Fibroblast of peridontal ligament (primary cell): ENCODE results near the gene OSBPL5.
"Not testable (repeated sequence)": the region's sequence is repeated elsewhere in the genome, so short reads cannot be mapped to it uniquely, and the experiment has no call there.

ENCODE experiments used
- DNase-seq: peaks from one replicate; pipeline ENCODE4 v3.0.0-alpha.2; 2010; ENCODE audit errors: extremely low read depth

The OSBPL5 gene

DNA sequence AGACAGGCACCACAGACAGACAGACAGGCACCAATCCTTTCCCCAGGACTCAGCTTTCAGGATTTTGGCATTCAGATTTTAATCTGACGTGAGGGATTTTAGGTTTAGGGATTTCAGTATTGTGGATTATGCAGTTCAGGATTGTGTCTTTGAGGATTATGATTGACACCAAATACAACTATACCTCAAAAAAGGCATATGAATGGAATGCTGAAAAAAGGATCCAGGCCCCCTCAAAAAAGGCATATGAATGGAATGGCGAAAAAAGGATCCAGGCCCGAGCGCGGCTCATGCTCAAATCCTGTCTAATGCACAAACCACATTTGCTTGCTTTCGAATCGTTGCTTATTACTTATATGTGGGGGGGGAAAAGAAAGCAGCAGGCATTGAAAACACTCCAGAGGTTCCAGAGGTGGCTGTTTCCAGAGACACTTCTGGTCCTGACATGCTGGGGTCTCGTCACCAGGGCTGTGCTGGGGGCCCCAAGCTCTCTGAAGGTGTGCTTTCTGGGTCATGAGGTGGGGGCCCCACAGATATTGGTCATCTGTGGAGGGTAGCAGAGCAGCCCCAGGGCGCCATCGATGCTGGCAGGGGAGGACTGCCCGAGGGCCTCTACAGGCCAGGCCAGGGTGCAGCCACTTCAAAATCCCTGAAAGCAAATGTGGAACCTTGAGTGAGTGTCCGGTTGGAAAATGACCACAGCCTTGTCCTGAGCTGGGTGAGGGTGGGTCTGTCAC is 16.8 kb upstream of the OSBPL5 start:
- DNase-seq: no peak

DNA sequence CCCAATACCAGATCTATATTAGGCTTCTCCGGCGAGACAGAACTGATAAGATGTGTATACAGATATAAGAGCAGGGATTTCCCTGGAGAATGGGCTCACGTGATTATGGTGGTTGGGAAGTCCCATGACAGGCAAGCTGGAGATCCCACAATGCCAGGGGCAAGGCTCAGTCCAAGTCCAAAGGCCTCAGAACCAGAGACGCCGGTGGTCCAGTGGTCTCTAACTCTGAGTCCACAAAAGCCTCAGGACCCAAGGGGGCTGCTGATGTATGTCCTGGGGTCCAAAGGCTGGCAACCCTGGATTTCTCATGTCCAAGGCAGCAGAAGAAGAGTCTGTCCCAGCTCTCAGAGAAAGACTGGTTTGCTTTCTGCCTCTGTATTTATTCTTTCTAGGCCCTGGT is 15.8 kb upstream of the OSBPL5 start:
- no peak for DNase-seq

DNA sequence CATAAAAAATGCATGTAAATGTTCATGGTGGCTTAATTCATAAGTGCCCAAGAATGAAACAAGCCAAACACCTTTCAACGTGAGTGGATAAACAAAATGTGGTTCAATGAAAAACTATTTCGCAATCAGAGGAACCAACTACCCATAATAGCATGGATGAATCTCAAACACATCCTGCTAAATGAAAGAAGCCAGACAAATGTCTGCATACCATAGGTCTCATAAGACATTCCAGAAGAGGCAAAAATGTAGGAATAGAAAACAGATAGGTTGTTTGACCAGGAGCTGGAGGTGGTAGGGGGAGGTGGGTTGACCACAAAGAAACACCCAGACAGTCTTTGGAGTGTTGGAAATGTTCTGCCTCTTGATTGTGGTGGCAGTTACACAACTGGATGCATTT is 13.2 kb upstream of the OSBPL5 start:
- DNase-seq: peak; percentile 7

GRCh38 chr11:3177931-3178330 is 12.8 kb upstream of the OSBPL5 start:
- peak; percentile 55 for DNase-seq

GRCh38 chr11:3176487-3176886 is 11.4 kb upstream of the OSBPL5 start:
- no peak for DNase-seq

- no peak for DNase-seq
Observed at GRCh38 chr11:3175194-3175593, 10.1 kb upstream of the OSBPL5 start.

DNA sequence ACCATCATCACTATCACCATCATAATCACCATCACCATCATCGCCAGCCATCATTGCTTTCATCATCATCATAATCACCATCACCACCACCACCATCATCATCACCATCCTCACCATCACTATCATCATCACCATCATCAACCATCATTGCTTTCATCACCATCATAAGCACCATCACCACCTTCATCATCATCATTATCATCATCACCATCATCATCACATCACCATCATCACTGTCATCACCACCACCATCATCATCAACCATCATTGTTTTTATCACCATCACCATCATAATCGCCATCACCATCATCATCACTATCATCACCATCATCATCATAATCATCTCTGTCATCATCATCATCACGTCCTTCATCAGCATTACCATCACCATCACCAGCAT is 9.3 kb upstream of the OSBPL5 start:
- no peak for DNase-seq

GRCh38 chr11:3173795-3174194 is 8.7 kb upstream of the OSBPL5 start:
- no peak for DNase-seq

DNA sequence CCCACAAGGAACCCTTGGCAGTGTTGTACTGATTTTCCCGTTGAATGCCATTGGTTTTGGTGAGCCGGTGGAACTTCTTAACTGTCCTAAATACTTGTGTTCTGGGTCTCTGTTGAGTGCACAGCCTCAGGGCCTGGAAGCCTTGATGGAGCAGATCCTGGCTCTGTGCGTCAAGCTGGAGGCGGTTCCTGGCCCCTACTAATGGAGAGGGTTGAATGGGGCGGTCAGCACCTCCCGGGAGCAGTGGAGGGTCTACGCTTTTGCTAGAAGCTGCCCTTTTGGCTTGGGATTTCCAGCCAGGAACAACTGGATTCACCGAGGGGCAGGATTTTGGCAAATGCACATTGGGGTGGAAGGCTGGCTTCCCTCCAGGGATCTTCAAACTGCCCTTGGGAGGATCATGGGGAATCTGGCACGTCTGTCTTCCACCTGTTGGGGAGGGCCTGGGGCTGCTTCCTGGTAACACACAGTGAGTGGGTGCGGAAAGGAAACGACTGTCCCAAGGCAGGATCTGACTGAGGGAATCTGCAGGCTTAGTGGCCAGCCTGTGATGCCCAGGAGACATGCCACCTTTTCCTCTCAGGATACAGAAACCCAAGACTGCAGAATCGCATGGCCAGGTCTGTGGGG is 6.9 kb upstream of the OSBPL5 start:
- no peak for DNase-seq

- DNase-seq: no peak
Observed at GRCh38 chr11:3170756-3171650, 5.9 kb upstream of the OSBPL5 start.

DNA sequence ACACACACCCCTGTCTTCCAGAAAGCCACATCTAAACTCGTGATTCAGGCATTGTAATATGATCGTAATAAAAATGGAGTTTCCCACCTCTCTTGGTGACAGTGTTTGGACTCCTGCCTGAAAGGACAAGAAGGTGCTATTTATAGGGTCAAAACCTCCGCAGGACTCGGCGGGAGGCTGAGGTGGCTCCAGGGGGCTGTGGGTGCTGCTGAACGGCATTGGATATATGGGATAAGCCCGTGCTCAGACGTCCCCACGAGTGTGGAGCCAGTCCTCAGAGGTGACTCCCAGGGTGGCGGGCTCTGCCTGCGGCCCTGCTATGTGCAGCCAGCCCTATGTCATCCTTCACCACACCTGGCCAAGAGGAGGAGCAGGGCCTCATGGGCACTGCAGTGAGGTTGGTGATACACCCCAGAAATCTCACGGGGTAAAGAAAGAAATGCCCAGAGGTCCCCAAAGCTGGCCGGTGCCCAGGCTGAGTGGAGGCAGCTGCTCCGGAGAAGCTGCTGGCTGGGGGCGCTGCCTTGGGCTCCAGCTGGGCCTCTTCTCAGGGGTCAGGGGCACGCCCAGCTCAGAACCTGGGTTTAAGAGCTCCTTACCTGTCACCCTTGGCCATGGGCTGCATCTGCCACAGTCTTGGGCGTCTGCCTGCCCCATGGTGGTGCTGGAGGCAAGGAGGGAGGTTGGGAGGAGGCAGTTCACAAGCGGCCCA is 5.1 kb upstream of the OSBPL5 start:
- no peak for DNase-seq

GRCh38 chr11:3169255-3170043 is 4.3 kb upstream of the OSBPL5 start:
- peak; percentile 59 for DNase-seq

DNA sequence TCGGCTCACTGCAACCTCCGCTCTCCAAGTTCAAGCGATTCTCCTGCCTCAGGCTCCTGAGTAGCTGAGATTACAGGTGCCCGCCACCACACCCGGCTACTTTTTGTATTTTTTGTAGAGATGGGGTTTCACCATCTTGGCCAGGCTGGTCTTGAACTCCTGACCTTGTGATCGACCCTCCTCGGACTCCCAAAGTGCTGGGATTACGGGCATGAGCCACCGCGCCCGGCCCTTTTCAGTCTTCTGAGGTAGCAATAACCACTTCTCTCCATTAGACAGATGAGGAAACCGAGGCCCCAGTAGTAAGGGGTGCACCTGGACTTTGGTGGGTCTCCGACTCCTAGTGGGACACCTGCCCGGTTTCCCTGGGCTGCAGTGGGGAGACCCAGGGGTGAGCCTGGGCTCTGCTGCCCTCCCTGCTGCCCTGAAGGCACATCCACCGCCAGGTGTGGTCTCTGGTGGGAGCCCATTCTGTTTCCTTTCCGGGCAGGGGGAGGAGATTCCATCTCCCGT is 3.7 kb upstream of the OSBPL5 start:
- not testable (repeated sequence) for DNase-seq

GRCh38 chr11:3167143-3168119 is 2.3 kb upstream of the OSBPL5 start:
- no peak for DNase-seq

- DNase-seq: no peak
Observed at GRCh38 chr11:3166268-3167142, 1.4 kb upstream of the OSBPL5 start.

DNA sequence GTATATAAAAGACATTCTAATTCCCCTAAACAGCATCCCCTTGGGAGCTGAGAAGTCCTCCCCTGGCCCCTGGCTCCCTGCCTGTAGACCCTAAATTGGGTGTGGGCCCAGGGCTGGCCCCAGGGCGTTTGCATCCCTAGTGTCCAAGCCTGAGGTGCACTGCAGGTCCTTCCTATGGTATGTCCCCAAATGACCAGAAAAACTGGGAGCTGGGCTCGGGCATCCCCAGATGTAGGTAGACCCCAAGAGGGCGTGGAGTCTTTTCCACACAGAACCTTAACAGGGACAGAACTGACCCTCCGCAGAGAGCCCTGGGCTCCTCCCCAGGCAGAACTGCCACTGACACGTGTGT is 782 bp upstream of the OSBPL5 start:
- no peak for DNase-seq

DNA sequence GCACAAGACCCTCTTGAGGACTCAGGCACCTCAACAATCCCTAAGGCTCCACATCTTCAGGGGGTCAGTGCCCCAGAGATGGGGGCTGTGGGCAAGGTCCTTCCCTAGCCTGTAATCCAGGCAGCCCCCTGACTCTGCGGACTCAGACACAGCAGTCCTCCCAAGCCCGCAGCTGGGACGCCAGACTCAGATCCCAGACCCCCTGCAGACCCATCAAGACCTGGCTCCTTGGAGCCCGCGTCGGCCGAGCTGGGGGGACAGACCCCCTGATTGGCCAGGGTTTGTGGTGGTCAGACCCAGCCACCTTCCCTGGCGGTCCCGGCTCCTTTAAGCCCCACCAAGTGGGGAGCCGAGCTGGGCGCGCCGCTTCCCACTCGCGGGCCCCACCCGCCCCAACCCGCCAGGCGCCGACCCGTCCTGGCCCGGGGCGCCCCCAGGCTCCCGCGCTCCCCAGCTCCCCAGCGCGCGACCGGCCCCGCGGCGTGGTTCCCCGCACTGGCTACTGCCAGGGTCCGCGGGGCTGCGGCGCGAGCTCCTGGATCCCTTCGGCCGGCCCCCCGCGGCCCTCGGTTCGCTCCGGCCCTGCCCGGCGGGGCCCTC is 458 bp downstream of the OSBPL5 start:
- DNase-seq: no peak

- DNase-seq: no peak
Observed at GRCh38 chr11:3164138-3164551, 965 bp downstream of the OSBPL5 start.
